PC-9 (cell line): ENCODE results near the gene SUFU. TPM values are rescaled to one million over a fixed set of nuclear protein-coding genes. Genes with fewer than 3 reads are reported as not detected.

Experiments used
- BruUV-seq: library from RNA; stranded (reverse); fragments of 400-500 nt; replicated peaks from 2 replicates; lab custom pipeline; 2021; lab: Mats Ljungman, UMichigan
- CTCF ChIA-PET: fragments of 300-600 bp; sonication (Branson Sonifier 250); formaldehyde crosslinking; loops from one replicate; lab custom pipeline; 2022; ENCODE audit warnings: antibody characterized with exemption; lab: Charles Lee
- POLR2A ChIA-PET: fragments of 300-600 bp; sonication (Branson Sonifier 250); formaldehyde crosslinking; loops from one replicate; lab custom pipeline; 2022; ENCODE audit warnings: antibody characterized with exemption; ENCODE audit not compliant: unreplicated experiment; lab: Charles Lee
- DNase-seq, 2 experiments: peaks; one replicate each; pipeline versions ENCODE4 v3.0.0 to v3.0.0-alpha.2; 2015 to 2022; ENCODE audit warnings: mixed read lengths in 1 of 2
- H2AFZ ChIP-seq: fragments of 200-600 bp; sonication (generic); 2 replicates; pipeline ENCODE4 v1.8.1; 2017; ENCODE audit warnings: antibody characterized with exemption
- H3F3A ChIP-seq: fragments of 200-600 bp; sonication (generic); 2 replicates; pipeline ENCODE4 v1.8.1; 2017; ENCODE audit warnings: antibody characterized with exemption, mild to moderate bottlenecking, low read depth; ENCODE audit not compliant: insufficient read depth
- H3K27ac ChIP-seq: fragments of 200-600 bp; sonication (generic); 2 replicates; pipeline ENCODE4 v1.6.1; 2016; ENCODE audit warnings: mixed run types
- H3K27me3 ChIP-seq: fragments of 200-600 bp; sonication (generic); 2 replicates; pipeline ENCODE4 v1.6.1; 2016; ENCODE audit warnings: low read depth, mixed run types; ENCODE audit not compliant: insufficient read depth
- H3K36me3 ChIP-seq: fragments of 200-600 bp; sonication (generic); 2 replicates; pipeline ENCODE4 v1.6.1; 2016; ENCODE audit warnings: low read depth, mixed run types
- H3K4me1 ChIP-seq: fragments of 200-600 bp; sonication (generic); replicated peaks from 2 replicates; pipeline ENCODE4 v1.6.1; 2016; ENCODE audit warnings: mixed run types; ENCODE audit not compliant: insufficient read depth
- H3K4me2 ChIP-seq: fragments of 200-600 bp; sonication (generic); 2 replicates; pipeline ENCODE4 v1.6.1; 2017; ENCODE audit warnings: mixed run types
- H3K4me3 ChIP-seq: fragments of 200-600 bp; sonication (generic); 2 replicates; pipeline ENCODE4 v1.6.1; 2016; ENCODE audit warnings: mixed run types
- H3K79me2 ChIP-seq: fragments of 200-600 bp; sonication (generic); 2 replicates; pipeline ENCODE4 v1.6.1; 2017; ENCODE audit warnings: low read depth, mixed run types
- H3K9me2 ChIP-seq: fragments of 200-600 bp; sonication (generic); 2 replicates; pipeline ENCODE4 v1.8.1; 2017; ENCODE audit warnings: mild to moderate bottlenecking; ENCODE audit not compliant: insufficient read depth
- H3K9me3 ChIP-seq: fragments of 200-600 bp; sonication (generic); 2 replicates; pipeline ENCODE4 v1.8.1; 2016; ENCODE audit warnings: low read depth; ENCODE audit not compliant: insufficient read depth
- H4K20me1 ChIP-seq: fragments of 200-600 bp; sonication (generic); 2 replicates; pipeline ENCODE4 v1.8.1; 2017; ENCODE audit not compliant: insufficient read depth
- EZH2 ChIP-seq: fragments of 200-600 bp; sonication (generic); IDR thresholded peaks from 2 replicates; pipeline ENCODE4 v1.8.0; 2017; ENCODE audit warnings: antibody characterized with exemption, low read depth
- intact Hi-C: fragments of 100-400 bp; cut with micrococcal nuclease; formaldehyde crosslinking; loops from one replicate; pipeline ENCODE4 v1.10.0; 2022; ENCODE audit not compliant: unreplicated experiment
- total RNA-seq: library from RNA; stranded (reverse); gene quantifications from 2 replicates; pipeline ENCODE4 v1.2.3, GENCODE V29; 2021
- TF ChIP-seq, protein P1 (sequence below): fragments of 200-600 bp; sonication (generic); conservative IDR thresholded peaks from 2 replicates; pipeline ENCODE4 v1.6.1; 2017; ENCODE audit warnings: mixed run types, antibody characterized with exemption, mild to moderate bottlenecking, moderate library complexity

Gene SUFU
- total RNA-seq, 1 experiment from 2014 or later: 20.2 TPM

GRCh38 chr10:102601639-102602038 is 97.9 kb downstream of the SUFU start:
- Histone ChIP-seq H3K9me2 (no peaks in the 10 kb centered on the region), H3K4me1 (peaks cover 35% of the 10 kb centered on the region), H3K27me3 (no peaks in the 10 kb centered on the region), H3K79me2 (no peaks in the 10 kb centered on the region), H2AFZ (no peak overlapping the region), H3K36me3 (no peaks in the 10 kb centered on the region), H4K20me1 (no peaks in the 10 kb centered on the region), H3K4me2 (no peak overlapping the region), H3F3A (peaks cover 28% of the 10 kb centered on the region), H3K4me3 (no peak overlapping the region), H3K27ac (no peak overlapping the region), H3K9me3 (no peaks in the 10 kb centered on the region)
- DNase-seq: no peak
- BruUV-seq: no TSS peak
- ChIA-PET CTCF (no interaction called here), POLR2A (interaction anchor here (0.7 kb wide), 1 partner anchor 223 kb away, joined by 6 read pairs; no protein-coding TSS in a partner anchor)
- intact Hi-C loops: no loop called here
- TF ChIP-seq, protein P1, sequence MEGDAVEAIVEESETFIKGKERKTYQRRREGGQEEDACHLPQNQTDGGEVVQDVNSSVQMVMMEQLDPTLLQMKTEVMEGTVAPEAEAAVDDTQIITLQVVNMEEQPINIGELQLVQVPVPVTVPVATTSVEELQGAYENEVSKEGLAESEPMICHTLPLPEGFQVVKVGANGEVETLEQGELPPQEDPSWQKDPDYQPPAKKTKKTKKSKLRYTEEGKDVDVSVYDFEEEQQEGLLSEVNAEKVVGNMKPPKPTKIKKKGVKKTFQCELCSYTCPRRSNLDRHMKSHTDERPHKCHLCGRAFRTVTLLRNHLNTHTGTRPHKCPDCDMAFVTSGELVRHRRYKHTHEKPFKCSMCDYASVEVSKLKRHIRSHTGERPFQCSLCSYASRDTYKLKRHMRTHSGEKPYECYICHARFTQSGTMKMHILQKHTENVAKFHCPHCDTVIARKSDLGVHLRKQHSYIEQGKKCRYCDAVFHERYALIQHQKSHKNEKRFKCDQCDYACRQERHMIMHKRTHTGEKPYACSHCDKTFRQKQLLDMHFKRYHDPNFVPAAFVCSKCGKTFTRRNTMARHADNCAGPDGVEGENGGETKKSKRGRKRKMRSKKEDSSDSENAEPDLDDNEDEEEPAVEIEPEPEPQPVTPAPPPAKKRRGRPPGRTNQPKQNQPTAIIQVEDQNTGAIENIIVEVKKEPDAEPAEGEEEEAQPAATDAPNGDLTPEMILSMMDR: no peak
- TF ChIP-seq EZH2: no peak

GRCh38 chr10:102602272-102603045 is 98.7 kb downstream of the SUFU start:
- peaks cover 35% of the 10 kb centered on the region for H3K4me1 ChIP-seq
- no peak overlapping the region for H2AFZ ChIP-seq
- H3K4me2 ChIP-seq: no peak overlapping the region
- DNase-seq: no peak
- BruUV-seq: no TSS peak
- H3K27ac ChIP-seq: no peak overlapping the region
- no peaks in the 10 kb centered on the region for H3K27me3 ChIP-seq
- ChIA-PET CTCF (no interaction called here), POLR2A (interaction anchor here (0.7 kb wide), 2 partner anchors 118 to 224 kb away, joined by 5 to 6 read pairs; no protein-coding TSS in a partner anchor)
- H4K20me1 ChIP-seq: no peaks in the 10 kb centered on the region
- no peaks in the 10 kb centered on the region for H3K36me3 ChIP-seq
- TF ChIP-seq, protein P1: no peak
- no peak for TF ChIP-seq EZH2
- no peaks in the 10 kb centered on the region for H3K79me2 ChIP-seq
- H3K4me3 ChIP-seq: no peak overlapping the region
- H3K9me3 ChIP-seq: no peaks in the 10 kb centered on the region
- H3K9me2 ChIP-seq: no peaks in the 10 kb centered on the region
- peaks cover 28% of the 10 kb centered on the region for H3F3A ChIP-seq
- intact Hi-C loops: no loop called here

GRCh38 chr10:102603946-102604345 is 100.2 kb downstream of the SUFU start:
- no peak for DNase-seq
- Histone ChIP-seq H3K4me1 (peaks cover 35% of the 10 kb centered on the region), H3K9me3 (no peaks in the 10 kb centered on the region), H3K27me3 (no peaks in the 10 kb centered on the region), H3K4me2 (peak overlapping the region; percentile 63), H3K79me2 (no peaks in the 10 kb centered on the region), H3K9me2 (no peaks in the 10 kb centered on the region), H2AFZ (no peak overlapping the region), H3F3A (peaks cover 28% of the 10 kb centered on the region), H3K27ac (peak overlapping the region; percentile 90), H3K4me3 (no peak overlapping the region), H4K20me1 (no peaks in the 10 kb centered on the region), H3K36me3 (no peaks in the 10 kb centered on the region)
- POLR2A ChIA-PET: interaction anchor here (0.5 kb wide), 1 partner anchor 27 kb away, joined by 4 read pairs; no protein-coding TSS in a partner anchor
- TF ChIP-seq EZH2: no peak
- TF ChIP-seq, protein P1: no peak
- no TSS peak for BruUV-seq
- intact Hi-C loops: loop anchor here (2.0 kb wide), 2 partner anchors 25 to 39 kb away; no protein-coding TSS in a partner anchor
- CTCF ChIA-PET: no interaction called here
